GM19395 (cell line): ENCODE data around the gene CLIC4.
"Not testable (repeated sequence)": the region's sequence is repeated elsewhere in the genome, so short reads cannot be mapped to it uniquely, and the experiment has no call there.

Experiments
- ATAC-seq: cut with Tn5 transposase; IDR thresholded peaks from one replicate; pipeline ENCODE4 v1.9.1; 2021; ENCODE audit warnings: mild to moderate bottlenecking, moderate library complexity; ENCODE audit not compliant: unreplicated experiment

The CLIC4 gene

GRCh38 chr1:24717887-24718650 is 27.2 kb upstream of the CLIC4 start:
- ATAC-seq, result no peak

GRCh38 chr1:24720152-24720551 is 25.1 kb upstream of the CLIC4 start:
- ATAC-seq, result no peak

- ATAC-seq, result no peak
Measured at GRCh38 chr1:24721533-24721932, 23.7 kb upstream of the CLIC4 start.

GRCh38 chr1:24722073-24723035 is 22.9 kb upstream of the CLIC4 start:
- ATAC-seq, result not testable (repeated sequence)

GRCh38 chr1:24724345-24725208 is 20.7 kb upstream of the CLIC4 start:
- ATAC-seq, result no peak

GRCh38 chr1:24725209-24725651 is 20.0 kb upstream of the CLIC4 start:
- no peak for ATAC-seq

GRCh38 chr1:24726741-24727140 is 18.5 kb upstream of the CLIC4 start:
- ATAC-seq, result no peak

GRCh38 chr1:24727501-24728216 is 17.6 kb upstream of the CLIC4 start:
- peak; percentile 85 for ATAC-seq

- no peak for ATAC-seq
Measured at GRCh38 chr1:24728982-24729381, 16.3 kb upstream of the CLIC4 start.

DNA sequence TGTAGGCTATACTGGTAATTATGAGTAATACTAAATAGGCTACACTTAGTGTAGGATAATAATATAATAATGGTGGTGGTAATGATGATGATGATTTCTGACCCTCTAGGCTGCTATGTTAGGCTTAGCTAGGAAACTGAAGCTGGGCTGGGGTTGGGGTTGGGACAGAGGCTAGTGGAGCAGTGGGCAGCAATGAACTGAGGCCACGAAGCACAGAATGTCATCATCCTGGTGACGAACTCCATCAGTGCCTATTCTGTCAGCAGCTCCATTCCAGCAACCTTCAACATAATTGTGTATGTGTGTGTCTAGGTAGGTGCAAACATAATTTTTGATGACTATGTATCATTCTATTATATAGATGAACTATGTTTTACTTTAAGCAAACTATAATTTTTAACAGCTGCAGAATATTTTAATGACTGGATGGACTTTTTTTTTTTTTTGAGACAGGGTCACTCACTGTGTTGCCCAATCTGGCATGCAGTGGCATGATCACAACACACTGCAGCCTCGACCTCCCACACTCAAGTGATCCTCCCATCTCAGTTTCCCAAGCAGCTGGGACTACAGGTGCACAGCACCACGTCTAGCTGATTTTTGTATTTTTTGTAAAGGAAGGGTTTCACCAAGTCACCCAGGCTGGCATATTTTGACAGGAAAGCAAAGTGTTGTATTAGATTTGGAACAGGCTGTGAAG is 12.9 kb upstream of the CLIC4 start:
- no peak for ATAC-seq

GRCh38 chr1:24733342-24733741 is 11.9 kb upstream of the CLIC4 start:
- peak; percentile 60 for ATAC-seq

DNA sequence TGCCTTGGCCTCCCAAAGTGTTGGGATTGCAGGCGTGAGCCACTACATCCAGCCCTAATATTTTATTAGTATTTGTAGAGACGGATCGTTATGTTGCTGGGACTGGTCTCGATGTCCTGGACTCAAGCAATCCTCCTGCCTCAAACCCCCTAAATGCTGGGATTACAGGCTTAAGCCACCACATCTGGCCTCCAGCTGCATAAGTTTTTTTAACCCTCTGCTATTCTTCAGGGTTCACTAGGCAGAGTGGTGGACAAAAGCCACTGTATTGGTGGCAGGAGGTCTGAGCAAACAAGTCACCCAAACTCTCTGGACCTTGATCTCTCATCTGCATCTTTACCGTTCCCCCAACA is 10.1 kb upstream of the CLIC4 start:
- ATAC-seq, result no peak

- ATAC-seq, result no peak
Measured at GRCh38 chr1:24735509-24736375, 9.5 kb upstream of the CLIC4 start.

DNA sequence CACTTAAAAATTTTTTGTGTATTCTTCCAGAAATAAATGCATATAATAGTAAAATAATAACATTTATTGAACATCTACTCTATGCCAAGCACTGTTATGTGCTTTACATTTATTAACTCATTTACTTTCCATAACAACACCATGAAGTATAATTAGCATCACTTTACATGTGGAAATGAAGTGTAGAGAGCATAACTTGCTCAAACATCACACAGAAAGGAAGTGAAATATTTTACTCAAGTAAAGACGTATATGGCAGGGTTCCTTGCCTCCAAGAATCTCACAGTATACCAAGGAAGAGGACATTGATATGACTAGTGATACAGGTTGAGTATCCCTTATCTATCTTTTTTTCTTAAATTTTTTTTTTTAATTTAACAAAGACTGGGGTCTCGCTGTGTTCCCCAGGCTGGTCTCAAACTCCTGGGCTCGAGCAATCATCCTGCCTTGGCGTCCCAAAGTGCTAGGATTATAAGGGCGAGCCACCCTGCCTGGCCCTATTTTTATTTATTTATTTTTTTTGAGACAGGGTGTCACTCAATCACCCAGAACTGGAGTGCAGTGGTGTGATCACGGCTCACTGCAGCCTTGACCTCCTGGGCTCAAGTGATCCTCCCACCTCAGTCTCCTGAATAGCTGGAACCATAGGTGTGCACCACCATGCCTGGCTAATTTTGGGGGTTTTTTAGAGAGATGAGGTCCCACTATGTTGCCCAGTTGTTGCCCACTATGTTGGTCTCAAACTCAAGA is 7.7 kb upstream of the CLIC4 start:
- no peak for ATAC-seq

GRCh38 chr1:24739241-24739640 is 6.0 kb upstream of the CLIC4 start:
- ATAC-seq, result no peak

- ATAC-seq, result no peak
Measured at GRCh38 chr1:24742090-24742938, 2.9 kb upstream of the CLIC4 start.
